Neural cell (in vitro differentiated cells): ENCODE results near the gene PRIM1. TPM values are rescaled to one million over a fixed set of nuclear protein-coding genes. Genes with fewer than 3 reads are reported as not detected.

Experiments used
- H2AFZ ChIP-seq: fragments of 200-600, 300-800 bp; sonication (generic), shearing (Covaris generic); 2 replicates; pipeline ENCODE4 v1.6.0; 2014; ENCODE audit warnings: low read depth, mild to moderate bottlenecking, antibody characterized with exemption, low read length, moderate library complexity
- H3F3A ChIP-seq: fragments of 200-600 bp; shearing (Covaris generic); 2 replicates; pipeline ENCODE4 v1.6.1; 2016; ENCODE audit warnings: mild to moderate bottlenecking, moderate library complexity, mixed read lengths, antibody characterized with exemption, low read length; ENCODE audit not compliant: insufficient read depth, poor library complexity, severe bottlenecking
- H3K27ac ChIP-seq: fragments of 200-600, 300-800 bp; sonication (generic), shearing (Covaris generic); 2 replicates; pipeline ENCODE4 v1.5.1; 2014; ENCODE audit warnings: mild to moderate bottlenecking, low read length, moderate library complexity
- H3K27me3 ChIP-seq: fragments of 300-800, 200-600 bp; sonication (generic), shearing (Covaris generic); 2 replicates; pipeline ENCODE4 v1.6.0; 2014; ENCODE audit warnings: mild to moderate bottlenecking, low read depth, low read length, moderate library complexity; ENCODE audit not compliant: insufficient read depth
- H3K36me3 ChIP-seq: fragments of 300-800, 200-600 bp; sonication (generic), shearing (Covaris generic); 2 replicates; pipeline ENCODE4 v1.5.1; 2014; ENCODE audit warnings: mild to moderate bottlenecking, antibody characterized with exemption, low read length, moderate library complexity; ENCODE audit not compliant: insufficient read depth
- H3K4me2 ChIP-seq: fragments of 300-800, 200-600 bp; sonication (generic), shearing (Covaris generic); 2 replicates; pipeline ENCODE4 v1.6.0; 2014; ENCODE audit warnings: mild to moderate bottlenecking, low read length
- H3K4me3 ChIP-seq: fragments of 300-800, 200-600 bp; sonication (generic), shearing (Covaris generic); 2 replicates; pipeline ENCODE4 v1.5.1; 2014; ENCODE audit warnings: mild to moderate bottlenecking, low read length, moderate library complexity
- H3K79me2 ChIP-seq: fragments of 200-600 bp; shearing (Covaris generic); replicated peaks from 2 replicates; pipeline ENCODE4 v1.6.0; 2014; ENCODE audit warnings: mild to moderate bottlenecking, low read length, moderate library complexity; ENCODE audit not compliant: insufficient read depth
- H3K9ac ChIP-seq: fragments of 300-800, 200-600 bp; sonication (generic), shearing (Covaris generic); 2 replicates; pipeline ENCODE4 v1.6.1; 2016; ENCODE audit warnings: mild to moderate bottlenecking, low read length, mixed read lengths
- H3K9me2 ChIP-seq: fragments of 200-600 bp; shearing (Covaris generic); 2 replicates; pipeline ENCODE4 v1.6.1; 2016; ENCODE audit warnings: mild to moderate bottlenecking, low read length, mixed read lengths; ENCODE audit not compliant: insufficient read depth
- H3K9me3 ChIP-seq: fragments of 200-600, 300-800 bp; sonication (generic), shearing (Covaris generic); 2 replicates; pipeline ENCODE4 v1.6.1; 2016; ENCODE audit warnings: mild to moderate bottlenecking, mixed run types, low read length, moderate library complexity, mixed read lengths
- H4K20me1 ChIP-seq: fragments of 200-600 bp; shearing (Covaris generic); 2 replicates; pipeline ENCODE4 v1.6.1; 2016; ENCODE audit warnings: mild to moderate bottlenecking, mixed run types; ENCODE audit not compliant: insufficient read depth
- CTCF ChIP-seq: fragments of 450-650 bp; IDR thresholded peaks from 2 replicates; pipeline ENCODE4 v1.5.1; 2014; ENCODE audit warnings: antibody characterized with exemption, mild to moderate bottlenecking, moderate library complexity; ENCODE audit not compliant: poor library complexity, severe bottlenecking
- EP300 ChIP-seq: fragments of 450-650 bp; conservative IDR thresholded peaks from 2 replicates; pipeline ENCODE4 v1.6.1; 2014; ENCODE audit warnings: antibody characterized with exemption, mild to moderate bottlenecking, moderate library complexity; ENCODE audit not compliant: poor library complexity, severe bottlenecking
- EZH2 ChIP-seq: fragments of 200-600, 300-800 bp; shearing (Covaris generic), sonication (generic); IDR thresholded peaks from 2 replicates; pipeline ENCODE4 v1.6.1; 2014; ENCODE audit warnings: antibody characterized with exemption, low read length, borderline replicate concordance, mild to moderate bottlenecking; ENCODE audit not compliant: insufficient read depth, poor library complexity, severe bottlenecking
- MXI1 ChIP-seq: fragments of 450-650 bp; conservative IDR thresholded peaks from 2 replicates; pipeline ENCODE4 v1.6.1; 2014; ENCODE audit warnings: antibody characterized with exemption, mild to moderate bottlenecking; ENCODE audit not compliant: poor library complexity, severe bottlenecking
- POLR2AphosphoS5 ChIP-seq: IDR thresholded peaks from 2 replicates; pipeline ENCODE4 v1.6.1; 2012
- RAD21 ChIP-seq: fragments of 450-650 bp; conservative IDR thresholded peaks from 2 replicates; pipeline ENCODE4 v1.6.1; 2014; ENCODE audit warnings: antibody characterized with exemption, mild to moderate bottlenecking, moderate library complexity
- REST ChIP-seq: IDR thresholded peaks from 2 replicates; pipeline ENCODE4 v1.6.1; 2012; ENCODE audit warnings: borderline replicate concordance
- SMC3 ChIP-seq: fragments of 450-650 bp; conservative IDR thresholded peaks from 2 replicates; pipeline ENCODE4 v1.6.1; 2014; ENCODE audit warnings: antibody characterized with exemption, mild to moderate bottlenecking, moderate library complexity; ENCODE audit not compliant: poor library complexity
- TAF1 ChIP-seq: IDR thresholded peaks from 2 replicates; pipeline ENCODE4 v1.6.1; 2012; ENCODE audit warnings: low read depth
- polyA plus RNA-seq: library from polyadenylated mRNA; depleted of rRNA; stranded (reverse); fragments of >200 nt; gene quantifications from 2 replicates; pipeline ENCODE4 v1.2.3, GENCODE V29; 2014

The PRIM1 gene
- polyA plus RNA-seq, 1 donor from 2014 or later = 36.1 TPM

GRCh38 chr12:56787498-56787897 lies 35.4 kb upstream of the PRIM1 start:
- Histone ChIP-seq H3K9ac (no peak overlapping the region), H3K36me3 (no peaks in the 10 kb centered on the region), H3K27me3 (no peaks in the 10 kb centered on the region), H3K9me2 (no peaks in the 10 kb centered on the region), H4K20me1 (no peaks in the 10 kb centered on the region), H2AFZ (no peak overlapping the region), H3F3A (no peaks in the 10 kb centered on the region), H3K4me2 (no peak overlapping the region), H3K4me3 (no peak overlapping the region), H3K27ac (no peak overlapping the region), H3K79me2 (no peaks in the 10 kb centered on the region), H3K9me3 (no peaks in the 10 kb centered on the region)
- no peak for TF ChIP-seq EZH2
- no peak for TF ChIP-seq POLR2AphosphoS5
- no peak for TF ChIP-seq MXI1
- no peak for TF ChIP-seq REST
- no peak for TF ChIP-seq TAF1

GRCh38 chr12:56785874-56786273 lies 33.8 kb upstream of the PRIM1 start:
- Histone ChIP-seq H3K27ac (no peak overlapping the region), H3K36me3 (no peaks in the 10 kb centered on the region), H3K9me2 (no peaks in the 10 kb centered on the region), H2AFZ (no peak overlapping the region), H3K4me2 (no peak overlapping the region), H3K9ac (no peak overlapping the region), H3K4me3 (no peak overlapping the region), H4K20me1 (no peaks in the 10 kb centered on the region), H3F3A (no peaks in the 10 kb centered on the region), H3K9me3 (no peaks in the 10 kb centered on the region), H3K27me3 (no peaks in the 10 kb centered on the region), H3K79me2 (no peaks in the 10 kb centered on the region)
- TF ChIP-seq MXI1 (no peak), POLR2AphosphoS5 (no peak), RAD21 (no peak), CTCF (no peak), SMC3 (no peak), EP300 (no peak), EZH2 (no peak), TAF1 (no peak), REST (no peak)
